Activated naive CD8-positive, alpha-beta T cell (primary cell): ENCODE results near the gene SLC6A6.
A peak's percentile ranks its signal among the peaks of the same experiment; 100 is the strongest.

Experiments
- H3K27ac Mint-ChIP-seq: one replicate; pipeline ENCODE4 v1.8.0; 2021; ENCODE audit warnings: mixed read lengths
- H3K27me3 Mint-ChIP-seq: one replicate; pipeline ENCODE4 v1.8.0; 2021; ENCODE audit warnings: mixed read lengths
- H3K36me3 Mint-ChIP-seq: one replicate; pipeline ENCODE4 v1.8.0; 2021; ENCODE audit warnings: mixed read lengths
- H3K4me1 Mint-ChIP-seq: one replicate; pipeline ENCODE4 v1.8.0; 2021; ENCODE audit warnings: low read depth, mixed read lengths
- H3K4me3 Mint-ChIP-seq: one replicate; pipeline ENCODE4 v1.8.0; 2021; ENCODE audit warnings: mild to moderate bottlenecking, mixed read lengths
- H3K9me3 Mint-ChIP-seq: one replicate; pipeline ENCODE4 v1.8.0; 2021; ENCODE audit warnings: low read depth, mixed read lengths

The SLC6A6 gene

DNA sequence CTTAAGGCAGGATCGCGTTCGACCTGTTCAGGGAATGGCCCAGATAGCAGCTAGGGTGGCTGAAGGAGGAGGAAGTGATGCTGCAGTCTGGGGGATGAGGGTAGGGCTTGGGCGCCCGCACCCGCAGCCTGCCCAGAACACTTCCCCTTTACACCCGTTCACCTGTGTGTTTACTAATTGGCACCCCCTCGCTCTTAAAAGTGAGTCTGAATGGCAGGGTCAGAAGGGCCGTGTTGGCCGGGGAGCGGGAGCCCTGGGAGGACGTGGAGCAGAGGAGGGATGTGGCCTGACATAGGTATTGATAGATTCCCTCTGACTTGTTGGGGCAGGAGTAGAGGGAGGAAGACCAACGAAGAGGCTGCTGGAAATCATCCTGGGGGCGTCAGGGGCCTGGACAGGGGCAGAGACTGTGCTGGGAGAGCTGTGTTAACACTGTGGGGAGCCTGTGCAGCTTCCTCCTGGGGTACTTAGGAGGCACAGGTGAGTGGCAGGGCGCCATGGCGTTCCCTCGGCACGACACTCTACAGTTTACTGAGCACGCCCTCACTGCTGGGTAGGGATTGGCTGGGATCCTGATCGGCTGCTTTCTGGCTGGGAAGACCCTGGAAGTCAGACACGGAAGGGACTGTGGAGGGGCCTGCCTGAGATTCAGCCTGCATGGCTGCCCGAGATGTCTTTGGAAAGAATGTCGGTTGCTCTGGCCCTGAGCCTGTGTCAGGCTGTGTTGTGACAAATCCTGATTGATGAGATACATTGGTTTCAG lies 51.7 kb downstream of the SLC6A6 start:
- H3K27me3 Mint-ChIP-seq, result no peaks in the 10 kb centered on the region
- H3K4me3 Mint-ChIP-seq, result no peak overlapping the region
- no peak overlapping the region for H3K27ac Mint-ChIP-seq
- no peaks in the 10 kb centered on the region for H3K9me3 Mint-ChIP-seq
- no peaks in the 10 kb centered on the region for H3K4me1 Mint-ChIP-seq
- peaks cover 2% of the 10 kb centered on the region for H3K36me3 Mint-ChIP-seq

DNA sequence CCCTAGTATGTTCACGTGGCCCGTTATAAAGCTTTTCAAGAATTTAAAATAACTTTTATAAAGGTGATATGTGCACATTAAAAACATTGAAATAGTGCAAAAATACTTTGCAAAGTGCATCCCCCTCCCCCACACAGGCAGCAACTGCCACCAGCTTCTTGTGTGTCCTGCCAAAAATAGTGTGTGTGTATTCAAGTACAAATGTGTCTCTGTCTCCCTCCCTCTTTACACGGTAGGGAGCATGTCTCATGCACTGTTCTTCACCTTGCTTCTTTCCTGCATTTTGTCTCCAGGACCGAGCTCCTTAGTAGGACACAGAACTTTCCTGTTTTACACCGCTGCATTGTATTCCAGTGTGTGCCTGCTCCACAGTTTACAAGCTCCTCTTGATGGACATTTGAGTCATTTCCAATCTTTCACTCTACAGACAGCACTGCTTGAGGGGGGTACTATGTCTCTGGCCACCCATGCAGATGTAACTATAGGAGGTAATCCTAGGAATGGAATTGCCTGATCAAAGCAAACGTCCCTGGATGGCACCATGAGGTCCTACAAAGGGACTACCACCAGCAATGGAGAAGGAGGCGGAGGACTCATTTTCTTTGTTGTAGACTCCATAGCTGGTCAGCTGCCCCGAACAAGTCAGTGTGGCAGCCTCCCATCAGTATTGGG lies 52.4 kb downstream of the SLC6A6 start:
- Mint-ChIP-seq H3K36me3 (peaks cover 4% of the 10 kb centered on the region), H3K27me3 (no peaks in the 10 kb centered on the region), H3K4me1 (no peaks in the 10 kb centered on the region), H3K9me3 (no peaks in the 10 kb centered on the region), H3K4me3 (no peak overlapping the region), H3K27ac (no peak overlapping the region)

DNA sequence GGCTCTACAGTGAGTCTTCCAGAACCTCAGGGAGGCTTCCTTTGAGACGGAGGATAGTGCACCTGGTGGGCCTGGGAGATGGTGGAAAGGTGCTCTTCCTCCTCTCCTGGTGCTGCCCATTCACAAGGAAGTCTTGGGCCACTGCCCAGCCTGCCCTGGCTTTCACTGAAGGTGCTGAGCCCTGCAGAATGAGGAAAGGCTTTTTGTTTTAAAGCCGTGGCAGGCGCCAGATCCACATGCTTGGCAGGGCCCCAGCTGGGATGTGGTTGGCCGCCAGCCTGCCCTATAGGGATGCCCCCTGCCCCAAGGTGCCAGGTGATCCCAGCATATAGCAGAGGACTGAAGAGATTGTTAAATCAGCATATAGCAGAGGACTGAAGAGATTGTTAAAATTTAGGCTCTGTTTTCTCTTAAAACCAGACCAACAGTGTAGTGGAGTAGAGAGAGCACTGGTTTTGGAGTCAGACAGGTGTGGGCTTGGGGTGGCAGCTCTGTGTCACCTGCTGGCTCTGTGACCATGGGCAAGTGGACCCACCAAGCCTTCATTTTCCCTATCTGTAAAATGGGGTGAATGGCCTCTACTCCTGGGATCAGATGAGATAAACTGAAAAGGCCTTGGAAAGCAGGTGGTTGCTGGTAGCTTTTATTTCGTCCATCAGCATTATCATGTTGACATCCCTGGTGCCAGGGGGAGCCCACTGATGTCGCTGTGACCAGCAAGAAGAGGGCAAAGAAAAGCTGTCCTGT lies 53.3 kb downstream of the SLC6A6 start:
- Mint-ChIP-seq H3K27ac (no peak overlapping the region), H3K36me3 (peaks cover 4% of the 10 kb centered on the region), H3K27me3 (no peaks in the 10 kb centered on the region)

DNA sequence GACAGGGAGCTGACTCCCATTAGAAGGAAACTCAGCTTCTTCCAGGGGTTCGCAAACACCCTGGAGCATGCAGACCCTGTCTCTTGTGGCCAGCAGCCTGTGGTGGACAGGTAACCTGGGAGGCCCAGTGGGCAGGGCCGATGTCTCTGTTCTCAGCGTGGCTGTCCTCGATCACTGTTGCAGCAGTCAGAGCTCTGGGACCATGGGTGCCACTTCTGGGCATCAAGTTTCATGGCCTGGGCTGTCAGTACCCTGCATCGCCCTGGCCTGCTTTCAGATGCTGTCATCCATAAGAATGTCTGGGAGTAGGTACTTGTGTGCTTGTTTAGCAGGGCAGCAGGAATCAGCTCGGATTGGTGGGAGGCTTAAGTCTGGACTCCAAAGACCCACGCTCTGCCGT lies 54.4 kb downstream of the SLC6A6 start:
- Mint-ChIP-seq H3K36me3 (peaks cover 4% of the 10 kb centered on the region), H3K27ac (no peak overlapping the region), H3K27me3 (no peaks in the 10 kb centered on the region), H3K4me3 (no peak overlapping the region), H3K9me3 (no peaks in the 10 kb centered on the region), H3K4me1 (no peaks in the 10 kb centered on the region)

More for the DNA sequence above, 53.3 kb downstream of the SLC6A6 start:
- H3K4me1 Mint-ChIP-seq, result no peaks in the 10 kb centered on the region
- H3K4me3 Mint-ChIP-seq, result no peak overlapping the region
- H3K9me3 Mint-ChIP-seq, result no peaks in the 10 kb centered on the region

DNA sequence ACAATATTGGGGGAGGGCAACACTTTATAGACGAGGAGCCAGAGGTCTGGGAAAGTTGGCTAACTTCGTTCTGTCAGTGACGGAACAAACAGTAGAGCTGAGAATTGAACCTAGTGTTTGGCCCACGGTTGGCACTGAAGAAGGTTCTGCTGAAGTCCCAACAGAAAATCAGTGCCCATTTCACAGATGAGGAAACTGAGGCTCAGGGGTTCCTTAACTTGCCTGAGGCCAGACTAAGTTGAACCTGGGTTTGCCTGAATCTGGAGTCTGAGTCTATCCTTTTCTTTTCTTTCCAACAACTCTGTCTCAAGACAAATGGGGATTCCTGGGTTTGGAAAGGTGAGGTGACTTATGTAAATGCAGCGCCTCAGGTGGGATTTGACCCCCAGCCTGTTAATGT lies 55.1 kb downstream of the SLC6A6 start:
- H3K36me3 Mint-ChIP-seq, result peaks cover 4% of the 10 kb centered on the region
- no peak overlapping the region for H3K4me3 Mint-ChIP-seq
- no peak overlapping the region for H3K27ac Mint-ChIP-seq
- no peaks in the 10 kb centered on the region for H3K27me3 Mint-ChIP-seq
- no peaks in the 10 kb centered on the region for H3K9me3 Mint-ChIP-seq
- H3K4me1 Mint-ChIP-seq, result peaks cover 1% of the 10 kb centered on the region

DNA sequence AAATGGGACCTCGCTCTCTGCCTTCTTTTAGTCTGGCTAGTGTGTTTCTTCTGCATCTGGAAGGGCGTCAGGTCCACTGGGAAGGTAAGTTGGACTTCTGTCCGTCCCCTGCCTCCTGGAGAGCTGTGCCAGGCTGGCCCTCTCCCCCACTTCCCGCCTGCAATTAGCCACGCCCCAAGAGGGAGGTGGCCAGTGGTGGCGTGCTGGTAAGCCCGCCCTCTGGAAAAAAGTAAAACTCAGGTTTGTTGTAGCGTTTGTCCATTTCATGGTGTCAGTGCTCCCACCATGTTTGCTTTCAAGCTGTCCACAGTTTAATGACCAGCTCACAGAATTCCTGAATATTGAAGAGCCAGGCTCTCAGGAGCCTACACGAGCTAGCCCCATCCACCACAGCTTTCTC lies 55.6 kb downstream of the SLC6A6 start:
- Mint-ChIP-seq H3K27me3 (no peaks in the 10 kb centered on the region), H3K4me1 (peaks cover 4% of the 10 kb centered on the region), H3K9me3 (no peaks in the 10 kb centered on the region), H3K4me3 (no peak overlapping the region), H3K36me3 (peaks cover 4% of the 10 kb centered on the region), H3K27ac (no peak overlapping the region)

DNA sequence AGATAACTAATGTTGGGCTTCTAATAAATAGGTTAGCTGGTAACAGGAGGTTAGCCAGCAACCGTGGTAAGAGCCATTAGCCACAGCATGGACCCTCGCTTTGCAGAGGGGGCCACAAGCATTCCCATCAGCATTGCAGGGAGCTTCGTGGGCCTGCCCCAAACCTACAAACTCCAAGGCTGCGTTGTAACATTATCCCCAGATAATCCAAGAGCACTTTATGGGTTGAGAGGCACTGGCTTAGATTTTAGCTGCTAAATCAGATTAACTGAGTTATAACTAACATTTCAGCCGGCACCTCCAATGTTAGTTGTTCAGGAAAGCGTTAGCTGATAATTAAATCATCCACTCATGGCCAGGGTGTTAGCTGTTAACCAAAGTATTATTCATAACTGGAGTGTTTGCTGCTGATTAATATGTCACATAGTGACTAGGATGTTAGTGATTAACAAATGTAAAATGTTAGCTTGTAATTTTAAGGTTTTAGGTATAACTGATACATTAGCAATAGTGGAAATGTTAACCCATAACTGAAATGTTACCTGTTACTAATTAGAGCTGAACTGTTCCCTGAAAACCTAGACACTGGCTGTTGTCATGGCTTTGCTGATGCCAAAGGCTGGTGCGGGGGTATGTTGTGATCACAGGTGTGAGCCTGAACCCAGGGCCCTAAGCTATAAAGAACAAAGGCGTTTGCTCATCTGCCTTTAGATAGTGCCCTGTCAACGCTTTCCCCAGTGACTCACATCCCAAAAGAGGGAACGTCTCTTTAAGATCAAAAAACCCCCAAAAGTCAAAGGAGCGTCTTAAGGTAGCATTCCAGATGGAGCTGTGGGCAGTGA lies 56.2 kb downstream of the SLC6A6 start:
- no peaks in the 10 kb centered on the region for H3K27me3 Mint-ChIP-seq
- peaks cover 4% of the 10 kb centered on the region for H3K4me1 Mint-ChIP-seq
- H3K36me3 Mint-ChIP-seq, result peaks cover 4% of the 10 kb centered on the region

DNA sequence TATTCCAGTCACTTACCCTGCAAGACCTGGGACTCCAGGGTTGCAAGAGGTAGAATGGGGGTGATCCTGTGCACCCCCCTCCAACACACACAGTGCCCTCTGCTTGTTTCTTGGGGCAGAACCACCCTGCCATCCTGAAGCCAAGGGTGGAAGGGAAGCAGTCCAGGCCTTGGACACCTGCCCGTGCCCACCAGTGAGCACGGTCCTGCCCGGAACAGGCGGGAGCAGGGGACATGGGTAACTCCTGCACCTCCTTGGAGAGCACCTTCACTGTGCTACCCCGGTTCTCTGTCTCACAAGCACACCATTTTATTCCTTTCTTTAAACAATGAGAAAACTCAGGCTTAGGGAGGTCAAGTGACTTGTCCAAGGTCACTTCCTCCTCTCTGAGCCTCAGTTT lies 57.0 kb downstream of the SLC6A6 start:
- Mint-ChIP-seq H3K4me3 (no peak overlapping the region), H3K27me3 (no peaks in the 10 kb centered on the region), H3K27ac (no peak overlapping the region), H3K4me1 (peaks cover 4% of the 10 kb centered on the region), H3K36me3 (peaks cover 4% of the 10 kb centered on the region), H3K9me3 (no peaks in the 10 kb centered on the region)

More for the DNA sequence above, 56.2 kb downstream of the SLC6A6 start:
- no peak overlapping the region for H3K27ac Mint-ChIP-seq
- no peak overlapping the region for H3K4me3 Mint-ChIP-seq
- H3K9me3 Mint-ChIP-seq, result no peaks in the 10 kb centered on the region

DNA sequence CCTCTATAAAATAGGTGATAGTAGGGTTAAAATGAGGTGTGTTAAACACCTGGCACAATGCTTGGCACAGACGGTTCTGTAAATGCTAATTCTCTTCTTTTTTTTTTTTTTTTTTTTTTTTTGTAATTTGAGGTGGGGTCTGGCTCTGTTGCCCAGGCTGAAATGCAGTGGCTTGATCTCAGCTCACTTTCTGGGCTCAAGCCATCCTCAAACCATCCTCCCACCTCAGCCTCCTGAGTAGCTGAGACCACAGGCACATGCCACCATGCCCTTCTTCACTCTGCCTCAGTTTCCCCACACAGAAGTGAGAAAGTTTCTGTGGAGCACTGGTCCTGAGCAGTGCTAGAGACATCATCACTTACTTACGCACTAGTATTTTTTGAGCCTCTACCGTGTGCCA lies 57.4 kb downstream of the SLC6A6 start:
- Mint-ChIP-seq H3K36me3 (peaks cover 4% of the 10 kb centered on the region), H3K27ac (no peak overlapping the region), H3K9me3 (no peaks in the 10 kb centered on the region)

DNA sequence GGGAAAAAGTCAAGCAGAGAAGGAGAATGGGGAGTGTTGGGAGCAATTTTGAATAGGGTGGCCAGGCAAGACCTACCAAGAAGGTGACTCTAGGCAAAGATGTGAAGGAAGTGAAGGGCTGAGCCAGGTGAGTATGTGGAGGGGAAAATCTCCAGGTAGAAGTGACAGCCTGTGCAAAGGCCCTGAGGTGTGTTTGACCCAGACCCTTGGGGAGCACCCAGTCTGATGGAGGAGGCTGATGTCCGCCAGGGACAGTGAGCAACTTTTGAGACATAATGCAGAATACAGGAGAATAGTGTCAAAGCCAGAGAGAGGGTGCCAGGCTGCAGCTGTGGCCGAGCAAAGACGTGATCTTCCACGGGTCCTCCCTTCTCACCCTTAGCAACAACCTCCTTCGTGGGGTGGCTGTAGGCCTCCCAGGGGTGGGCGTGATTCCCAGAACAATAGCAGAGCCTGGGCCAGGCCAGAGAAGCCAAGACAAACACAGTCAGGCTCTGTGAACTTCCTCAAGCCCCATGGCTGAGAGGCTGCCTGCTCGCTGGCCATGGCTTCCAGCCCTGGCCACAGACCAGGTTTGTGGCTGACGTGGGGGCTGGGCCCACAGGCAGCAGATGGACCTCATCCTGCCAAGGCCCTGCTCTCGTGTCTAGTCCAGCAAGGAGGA lies 58.1 kb downstream of the SLC6A6 start:
- Mint-ChIP-seq H3K36me3 (peaks cover 4% of the 10 kb centered on the region), H3K9me3 (no peaks in the 10 kb centered on the region), H3K4me1 (peaks cover 4% of the 10 kb centered on the region), H3K4me3 (no peak overlapping the region), H3K27ac (peak overlapping the region; percentile 62), H3K27me3 (no peaks in the 10 kb centered on the region)

More for the DNA sequence above, 57.4 kb downstream of the SLC6A6 start:
- H3K4me1 Mint-ChIP-seq, result peaks cover 4% of the 10 kb centered on the region
- no peaks in the 10 kb centered on the region for H3K27me3 Mint-ChIP-seq
- H3K4me3 Mint-ChIP-seq, result no peak overlapping the region

DNA sequence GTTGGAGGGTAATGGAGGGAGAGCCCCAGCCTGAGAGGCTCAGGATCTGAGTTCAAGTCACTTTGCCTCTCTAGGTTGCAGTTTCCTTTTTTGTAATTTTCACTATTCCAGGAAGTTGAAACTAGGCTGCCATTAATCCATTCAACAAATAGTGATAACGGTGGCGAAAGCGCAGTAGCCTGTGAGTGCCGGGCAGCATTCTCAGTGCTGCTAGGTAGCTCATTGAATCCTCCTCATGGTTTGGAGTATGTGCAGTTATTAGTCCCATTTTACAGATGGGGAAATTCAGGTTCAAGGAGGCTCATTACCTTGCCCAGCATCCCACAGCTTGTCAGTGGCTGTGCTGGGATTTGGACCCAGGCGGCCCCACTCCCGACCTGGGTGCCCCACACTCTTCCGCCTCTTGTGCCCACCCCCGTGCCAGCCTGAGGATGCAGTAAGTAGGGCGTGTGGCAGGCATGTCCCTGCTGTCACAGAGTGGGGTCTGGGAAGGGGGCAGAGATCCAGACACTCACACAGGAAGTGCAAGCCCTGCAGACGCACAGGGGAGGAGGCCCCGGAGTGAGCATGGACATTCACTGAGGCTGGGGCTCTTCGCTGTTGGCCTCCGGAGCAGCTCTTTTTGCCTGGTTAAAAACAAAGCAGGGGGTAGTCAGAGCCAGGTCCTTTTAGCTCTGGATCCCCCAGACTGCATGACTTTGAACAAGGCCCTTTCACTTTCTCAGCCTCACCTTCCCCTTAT lies 58.8 kb downstream of the SLC6A6 start:
- peak overlapping the region; percentile 34 for H3K27ac Mint-ChIP-seq
- no peaks in the 10 kb centered on the region for H3K27me3 Mint-ChIP-seq
- H3K4me1 Mint-ChIP-seq, result peaks cover 4% of the 10 kb centered on the region
- no peaks in the 10 kb centered on the region for H3K9me3 Mint-ChIP-seq
- no peak overlapping the region for H3K4me3 Mint-ChIP-seq
- peaks cover 4% of the 10 kb centered on the region for H3K36me3 Mint-ChIP-seq

DNA sequence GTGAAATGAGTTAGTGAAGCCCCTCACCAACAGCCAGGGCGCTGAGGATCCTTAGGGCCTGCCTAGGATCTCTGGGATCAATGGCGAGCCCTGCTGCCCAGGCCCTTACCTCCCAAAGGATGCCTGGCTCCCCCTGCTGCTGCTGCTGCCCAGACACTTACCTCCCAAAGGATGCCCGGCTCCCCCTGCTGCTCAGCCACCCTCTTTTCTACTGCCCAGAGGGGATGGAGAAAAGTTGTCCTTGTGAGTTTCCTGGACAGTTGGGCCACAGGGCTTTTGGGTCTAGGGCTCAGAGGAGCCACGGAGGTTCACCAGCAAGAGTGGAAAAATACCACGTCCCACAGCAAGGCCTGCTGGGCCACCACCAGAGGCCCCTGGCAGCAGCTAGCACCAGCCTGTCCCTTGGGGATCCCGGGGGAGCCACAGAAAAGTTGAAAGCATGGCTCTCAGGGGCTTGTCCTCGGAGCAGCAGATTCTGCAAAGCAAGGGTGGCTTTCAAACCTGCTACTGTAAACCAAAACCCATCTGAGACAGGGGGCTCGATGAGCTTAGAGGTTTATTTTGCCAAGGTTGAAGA lies 59.4 kb downstream of the SLC6A6 start:
- Mint-ChIP-seq H3K4me3 (no peak overlapping the region), H3K27me3 (no peaks in the 10 kb centered on the region), H3K27ac (no peak overlapping the region), H3K4me1 (peaks cover 4% of the 10 kb centered on the region), H3K36me3 (peaks cover 4% of the 10 kb centered on the region), H3K9me3 (no peaks in the 10 kb centered on the region)

DNA sequence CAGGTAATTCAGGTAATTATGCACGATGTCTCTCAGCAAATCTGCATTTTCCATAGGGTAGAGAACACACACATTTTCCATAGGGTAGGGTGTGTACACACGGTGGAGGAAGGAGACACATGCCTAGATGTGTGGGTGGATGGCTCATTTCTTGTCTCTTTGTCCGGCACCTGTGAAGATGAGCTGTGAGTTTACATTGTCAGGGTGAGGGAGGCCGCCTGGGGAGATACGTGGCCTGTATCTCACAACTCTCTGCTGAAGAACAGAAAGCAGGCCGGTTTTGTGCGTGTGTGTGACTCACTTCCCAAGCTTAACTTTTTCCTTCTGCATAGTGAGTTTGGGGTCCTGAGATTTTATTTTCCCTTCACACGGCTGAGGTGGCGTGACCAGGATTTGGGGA lies 60.3 kb downstream of the SLC6A6 start:
- H3K27me3 Mint-ChIP-seq, result no peaks in the 10 kb centered on the region
- H3K9me3 Mint-ChIP-seq, result no peaks in the 10 kb centered on the region
- peaks cover 4% of the 10 kb centered on the region for H3K36me3 Mint-ChIP-seq
- H3K27ac Mint-ChIP-seq, result peak overlapping the region; percentile 41
- no peak overlapping the region for H3K4me3 Mint-ChIP-seq
- peaks cover 4% of the 10 kb centered on the region for H3K4me1 Mint-ChIP-seq
